HPDE6-E6E7 (cell line): ENCODE measurements around the gene RPL31.

Experiments used
- DNase-seq: peaks from one replicate; pipeline ENCODE4 v3.0.0; 2011; ENCODE audit warnings: missing footprints; ENCODE audit errors: extremely low spot score

RPL31 gene

GRCh38 chr2:101001691-101002561, at the start of gene RPL31:
RPL31 (plus strand) TSS chr2:101002289; CDS start chr2:101002702, 413 bp downstream.
- DNase-seq: peak; percentile 94

GRCh38 chr2:100952512-100952911, 49.6 kb upstream of the RPL31 start:
- no peak for DNase-seq

DNA sequence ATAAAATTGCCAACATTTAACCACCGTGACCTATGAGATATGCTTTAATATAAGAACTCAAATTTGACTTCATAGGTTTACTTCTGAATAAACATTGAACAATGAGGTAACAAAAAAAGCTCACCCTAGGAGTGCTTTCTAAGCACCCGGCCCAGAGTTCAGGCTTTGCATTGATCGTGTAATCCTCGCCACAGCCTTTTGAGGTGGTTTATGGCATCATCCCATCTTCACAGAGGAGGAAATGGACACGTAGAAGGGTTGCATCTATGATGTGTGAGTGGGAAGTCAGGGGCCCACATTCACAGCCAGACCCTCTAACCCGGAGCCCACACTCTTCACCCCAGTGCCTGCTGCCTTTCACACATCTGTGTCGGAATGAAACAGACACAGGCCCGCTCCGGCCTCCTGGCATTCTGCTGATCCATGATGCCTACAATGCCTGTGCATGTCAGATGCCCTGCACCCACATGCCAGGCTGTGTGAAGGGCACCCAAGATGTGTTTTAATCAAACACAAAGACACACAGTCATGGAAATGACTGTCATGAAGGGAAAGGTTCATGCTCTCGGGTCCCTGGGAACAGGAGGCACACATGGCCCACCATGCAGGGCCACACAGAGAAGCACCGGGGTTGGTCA, 48.6 kb upstream of the RPL31 start:
- DNase-seq: no peak

DNA sequence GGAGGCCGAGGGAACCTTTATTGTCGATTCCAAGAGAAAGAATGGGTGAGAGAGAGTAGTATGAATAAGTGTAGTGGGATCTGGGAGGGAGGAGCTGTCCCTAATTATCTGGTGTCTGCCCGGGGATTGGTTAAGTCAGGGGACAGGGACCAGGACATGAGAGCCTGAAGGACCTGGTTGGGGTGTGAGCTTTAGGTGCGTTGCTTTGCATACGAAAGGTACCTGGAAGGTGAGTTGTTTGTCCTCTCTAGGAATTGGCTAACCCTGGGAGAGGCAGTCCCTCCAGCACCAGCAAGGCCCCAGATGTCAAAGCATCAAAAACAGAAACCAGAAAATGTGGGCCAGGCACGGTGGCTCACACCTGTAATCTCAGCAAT, 48.1 kb upstream of the RPL31 start:
- DNase-seq: no peak

- no peak for DNase-seq
These were observed 46.9 kb upstream of the RPL31 start for GRCh38 chr2:100955226-100955625.

GRCh38 chr2:100956081-100956480, 46.0 kb upstream of the RPL31 start:
- no peak for DNase-seq

DNA sequence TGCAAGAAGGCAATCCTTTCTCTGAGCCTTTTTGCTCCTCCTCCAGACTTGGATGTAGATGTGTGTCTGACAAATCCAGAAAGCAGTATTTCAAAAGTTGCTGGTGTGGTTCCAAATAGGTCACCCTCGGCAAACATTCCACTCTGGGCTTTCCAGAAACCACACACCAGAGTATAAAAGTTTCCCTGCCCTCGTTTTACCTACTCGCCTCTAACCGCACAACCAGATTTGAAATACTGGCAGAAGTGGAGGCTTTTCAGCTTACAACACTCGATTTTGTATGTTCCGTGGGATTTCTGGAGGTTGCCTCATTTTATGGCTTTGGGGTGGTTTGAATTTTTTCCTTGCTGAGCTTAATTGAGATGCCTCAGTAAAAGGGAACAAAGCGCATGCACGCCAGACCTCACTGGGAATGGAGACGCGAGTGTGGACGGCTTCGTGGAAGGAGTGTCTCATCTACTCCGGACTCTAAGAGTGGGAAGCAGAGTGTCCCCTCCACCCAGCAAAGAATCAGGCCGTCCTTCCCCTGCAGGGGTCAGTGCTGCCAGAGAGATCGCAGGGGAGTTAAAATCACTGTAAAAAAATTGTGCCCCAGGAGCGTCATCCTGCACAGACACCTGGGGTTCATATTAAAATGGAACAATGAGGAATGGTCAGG, 44.0 kb upstream of the RPL31 start:
- no peak for DNase-seq

GRCh38 chr2:100959225-100959880, 42.7 kb upstream of the RPL31 start:
- DNase-seq: no peak

GRCh38 chr2:100960688-100961087, 41.4 kb upstream of the RPL31 start:
- no peak for DNase-seq

DNA sequence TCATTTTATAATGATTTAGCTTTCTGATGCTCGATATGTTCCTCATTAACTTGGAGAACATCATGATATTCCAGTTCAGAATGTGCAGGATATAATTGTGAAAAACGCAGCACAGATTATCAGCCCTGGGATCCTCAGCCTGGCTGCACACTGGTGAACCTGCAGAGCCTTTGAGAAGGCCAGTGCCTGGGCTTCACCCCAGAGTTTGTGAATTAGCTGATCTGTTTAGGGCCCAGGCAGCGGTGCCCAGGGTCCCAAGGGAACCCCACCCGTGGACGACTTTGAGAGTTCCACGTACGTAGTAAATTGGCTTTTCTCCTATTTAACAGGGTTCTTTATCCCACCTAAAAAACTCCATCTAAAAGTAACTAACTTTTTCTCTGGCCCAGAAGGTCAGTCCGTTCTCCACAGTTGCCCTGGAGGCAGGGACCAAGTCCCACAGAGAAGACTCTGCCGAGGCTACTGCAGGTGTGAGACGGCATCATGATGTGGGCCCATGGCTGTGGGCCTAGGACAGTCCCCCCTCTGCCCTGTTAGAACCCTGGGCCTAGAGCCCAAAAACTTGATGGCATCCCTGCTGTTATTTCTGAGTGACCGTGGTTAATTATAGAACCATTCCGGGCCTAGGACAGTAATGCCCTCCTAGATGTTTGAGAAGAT, 39.6 kb upstream of the RPL31 start:
- no peak for DNase-seq

DNA sequence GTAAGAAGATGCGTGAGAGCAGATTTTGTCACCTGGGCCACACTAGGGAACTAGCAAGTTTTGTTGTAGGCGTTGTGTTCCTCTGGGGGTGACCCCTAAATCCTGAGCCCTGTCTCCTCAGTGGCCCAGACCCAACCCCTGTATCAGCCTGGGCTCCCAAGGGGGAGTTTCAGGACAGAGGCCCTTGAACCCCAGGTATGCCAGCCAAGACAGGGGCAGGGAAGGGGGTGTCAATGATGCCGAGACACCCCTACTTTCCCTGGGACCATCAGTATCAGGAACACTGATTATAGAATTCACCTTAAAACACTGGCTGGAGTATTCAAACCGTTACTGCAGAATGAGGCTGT, 39.1 kb upstream of the RPL31 start:
- no peak for DNase-seq

- DNase-seq: no peak
These were observed 37.9 kb upstream of the RPL31 start for GRCh38 chr2:100964222-100964621.

GRCh38 chr2:100964681-100965169, 37.4 kb upstream of the RPL31 start:
- no peak for DNase-seq

GRCh38 chr2:100965596-100965995, 36.5 kb upstream of the RPL31 start:
- no peak for DNase-seq

GRCh38 chr2:100967716-100968115, 34.4 kb upstream of the RPL31 start:
- no peak for DNase-seq

GRCh38 chr2:100968146-100969145, 33.6 kb upstream of the RPL31 start:
- no peak for DNase-seq

GRCh38 chr2:100969998-100970397, 32.1 kb upstream of the RPL31 start:
- no peak for DNase-seq

- DNase-seq: no peak
These were observed 30.9 kb upstream of the RPL31 start for GRCh38 chr2:100971221-100971620.

GRCh38 chr2:100972452-100972851, 29.6 kb upstream of the RPL31 start:
- DNase-seq: no peak
